GM19025 (cell line): Measurements from ENCODE around the gene RBPJ.
"Not testable (repeated sequence)": the region's sequence is repeated elsewhere in the genome, so short reads cannot be mapped to it uniquely, and the experiment has no call there.

ENCODE experiments used
- ATAC-seq: cut with Tn5 transposase; IDR thresholded peaks from one replicate; pipeline ENCODE4 v1.9.1; 2021; ENCODE audit warnings: mild to moderate bottlenecking, low read depth, moderate library complexity; ENCODE audit not compliant: unreplicated experiment

RBPJ gene

GRCh38 chr4:26331380-26331950 is 10.7 kb downstream of the RBPJ start:
- no peak for ATAC-seq

DNA sequence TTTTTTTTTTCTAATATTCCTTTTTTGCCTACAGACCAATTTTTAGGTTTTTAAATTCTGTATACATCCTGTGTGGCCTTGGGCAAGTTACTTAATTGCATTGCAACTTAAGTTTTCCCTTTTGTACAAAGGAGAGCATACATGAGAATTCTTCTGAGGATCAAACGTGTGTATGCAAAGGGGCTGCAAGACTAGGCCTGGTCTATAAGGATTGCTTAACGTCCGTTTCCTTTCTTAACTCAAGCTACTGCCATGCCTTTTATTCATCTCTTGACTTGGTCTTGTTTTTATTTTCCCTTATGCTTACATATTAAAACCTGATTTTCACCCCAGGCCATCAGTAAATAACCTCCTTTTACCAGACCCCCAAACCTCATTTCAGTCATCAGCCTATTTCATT is 13.6 kb downstream of the RBPJ start:
- ATAC-seq = no peak

DNA sequence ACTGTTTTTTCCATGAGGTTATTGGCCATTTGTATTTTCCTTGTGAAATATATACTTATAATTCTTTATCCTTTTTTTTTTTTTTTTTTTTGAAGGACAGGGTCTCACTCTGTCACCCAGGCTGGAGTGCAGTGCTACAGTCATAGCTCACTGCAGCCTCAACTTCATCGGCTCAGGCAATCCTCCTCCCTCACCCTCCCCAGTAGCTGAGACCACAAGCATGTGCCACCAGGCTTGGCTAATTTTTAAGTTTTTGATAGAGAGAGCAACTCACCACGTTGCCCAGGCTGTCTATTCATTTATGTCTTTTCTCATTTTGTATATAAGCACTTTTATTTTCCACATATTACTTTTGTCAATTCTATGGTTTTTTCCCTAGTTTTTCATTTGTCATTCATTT is 16.8 kb downstream of the RBPJ start:
- no peak for ATAC-seq

DNA sequence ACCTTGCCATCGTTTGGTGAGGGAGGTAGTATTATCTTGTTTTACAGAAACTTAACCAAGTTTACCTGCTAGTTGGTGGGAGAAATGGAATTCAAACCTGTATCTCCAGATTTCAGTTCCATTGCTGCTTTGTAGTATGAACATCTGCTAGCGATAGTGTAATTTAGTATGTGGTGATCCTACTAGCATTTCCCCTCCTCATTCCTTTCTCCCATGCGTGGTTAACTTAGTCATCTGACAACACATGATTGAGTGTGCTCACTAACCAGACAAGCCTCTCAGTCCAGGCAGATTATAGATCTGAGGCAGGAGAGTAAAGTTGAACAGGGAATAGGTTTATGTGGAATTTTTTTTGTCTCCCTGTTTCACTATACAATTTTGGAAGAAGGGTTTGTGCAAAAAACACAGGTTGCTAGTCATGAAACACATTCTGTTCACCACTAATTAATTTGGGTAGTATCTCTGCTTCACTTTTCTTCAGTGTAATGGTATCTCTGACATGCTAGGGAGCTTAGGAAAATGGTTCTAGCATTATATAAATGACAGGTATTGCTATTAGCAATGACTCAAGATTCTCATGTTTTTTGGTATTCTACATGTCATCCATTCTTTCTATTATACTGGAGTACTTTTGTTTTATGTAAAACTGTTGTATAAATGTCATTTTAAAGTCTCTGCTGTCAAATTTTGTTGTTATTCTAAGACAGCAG is 21.7 kb downstream of the RBPJ start:
- no peak for ATAC-seq

DNA sequence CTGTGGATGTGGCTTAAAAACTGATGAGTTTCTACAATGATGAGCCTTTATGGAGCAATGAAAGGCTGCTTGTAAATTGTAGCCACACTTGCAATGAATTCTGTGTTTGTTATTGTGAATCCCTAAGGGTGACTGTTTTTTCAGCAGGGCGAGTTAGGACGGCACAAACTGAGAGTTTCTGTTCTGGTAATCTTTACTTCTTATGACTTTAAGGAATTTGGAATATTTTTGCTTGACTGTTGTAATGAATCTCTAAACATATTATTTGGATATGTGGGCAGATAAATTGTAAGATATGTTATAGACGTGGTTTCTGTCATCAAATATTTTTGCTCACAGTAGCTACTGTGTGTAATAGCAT is 22.2 kb downstream of the RBPJ start:
- ATAC-seq = no peak

DNA sequence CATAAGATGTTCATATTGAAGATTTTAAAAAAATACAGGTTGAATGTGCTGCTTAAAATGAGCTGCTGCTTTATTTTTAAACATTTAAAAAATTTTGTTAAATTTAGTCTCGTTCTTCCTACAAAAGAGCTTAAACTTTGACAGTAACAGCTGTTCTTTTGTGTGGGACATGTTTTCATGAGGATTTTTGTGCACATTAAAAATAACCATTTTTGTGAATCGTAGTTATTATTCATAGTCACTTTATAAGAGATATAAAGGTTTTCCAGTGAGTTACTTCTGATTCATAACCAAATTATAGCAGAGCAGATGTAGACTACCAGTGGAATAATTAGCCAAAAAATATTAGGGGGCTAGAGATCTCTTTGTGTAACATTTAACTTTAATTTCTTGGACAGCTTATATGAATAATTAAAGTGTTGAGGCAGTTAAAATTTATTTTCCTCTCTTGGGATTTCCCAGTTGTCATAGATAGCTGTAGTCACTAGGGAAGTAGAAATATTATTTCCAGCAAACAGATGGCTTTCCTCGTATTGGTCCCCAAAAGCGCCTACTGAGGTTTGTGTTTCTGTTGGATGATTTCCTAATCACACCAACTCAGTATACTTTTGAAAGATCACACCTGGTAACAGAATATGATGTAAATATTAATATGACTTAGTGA is 24.2 kb downstream of the RBPJ start:
- ATAC-seq = no peak

- ATAC-seq = no peak
These were observed 24.7 kb downstream of the RBPJ start for GRCh38 chr4:26345565-26345938.

GRCh38 chr4:26346203-26346620 is 25.4 kb downstream of the RBPJ start:
- ATAC-seq = no peak

DNA sequence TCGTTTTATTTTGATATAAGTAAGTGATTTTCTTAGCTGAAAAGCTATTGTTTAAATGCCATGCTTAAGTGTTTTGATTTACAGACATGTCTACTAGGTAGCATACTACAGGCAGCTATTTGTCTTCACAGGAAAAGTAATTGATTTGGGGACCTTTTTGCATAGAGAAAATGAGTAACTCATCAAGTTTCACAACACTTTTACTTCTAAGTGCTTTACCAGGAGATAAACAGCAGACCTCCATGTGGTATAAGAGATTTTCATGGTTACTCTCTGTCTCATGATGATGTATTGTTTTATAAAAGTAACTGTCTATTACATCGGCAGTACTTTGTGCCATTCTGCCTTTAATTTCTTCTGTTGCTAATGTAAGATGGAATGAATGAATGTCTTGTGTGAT is 28.7 kb downstream of the RBPJ start:
- ATAC-seq = no peak

GRCh38 chr4:26351685-26352084 is 30.9 kb downstream of the RBPJ start:
- no peak for ATAC-seq

DNA sequence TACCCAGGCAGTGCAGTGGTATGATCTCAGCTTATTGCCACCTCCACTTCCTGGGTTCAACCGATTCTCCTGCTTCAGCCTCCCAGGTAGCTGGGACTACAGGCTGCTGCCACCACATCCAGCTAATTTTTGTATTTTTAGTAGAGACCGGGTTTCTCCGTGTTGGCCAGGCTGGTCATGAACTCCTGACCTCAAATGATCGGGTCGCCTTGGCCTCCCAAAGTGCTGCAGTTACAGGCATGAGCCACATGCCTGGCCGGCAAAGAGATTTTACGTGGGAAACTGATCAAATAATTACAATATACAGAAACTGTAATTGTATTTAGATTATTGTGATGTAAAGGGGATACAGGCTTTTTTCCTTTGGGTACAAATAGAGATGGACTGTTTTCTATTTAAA is 33.7 kb downstream of the RBPJ start:
- no peak for ATAC-seq

DNA sequence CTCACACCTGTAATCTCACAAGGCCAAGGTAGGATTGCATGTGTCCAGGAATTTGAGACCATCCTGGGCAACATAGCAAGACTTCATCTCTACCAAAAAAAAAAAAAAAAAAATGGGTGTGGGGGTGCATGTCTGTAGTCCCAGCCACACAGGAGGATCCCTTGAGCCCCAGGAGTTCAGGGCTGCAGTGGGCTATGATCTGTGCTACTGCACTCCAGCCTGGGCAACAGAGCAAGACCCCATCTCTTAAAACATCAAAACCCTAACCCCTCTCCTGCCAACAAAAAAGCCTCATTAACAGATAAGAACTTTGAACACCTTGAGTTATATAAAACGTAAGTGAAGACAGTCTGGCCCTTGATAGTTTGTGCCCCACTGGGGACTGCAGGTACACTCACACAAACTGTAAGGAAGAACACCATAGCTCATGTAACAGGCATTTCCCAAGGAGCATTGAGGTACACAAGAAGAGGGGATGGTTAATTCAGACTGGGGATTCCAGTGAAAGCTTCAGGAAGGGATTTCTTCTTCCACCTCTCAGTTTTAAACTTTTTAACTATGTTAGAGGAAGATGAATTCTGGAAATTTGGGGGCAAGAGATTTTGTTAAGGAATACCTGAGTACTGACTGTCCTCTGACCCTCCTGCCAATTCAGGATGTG is 34.7 kb downstream of the RBPJ start:
- ATAC-seq = no peak

- no peak for ATAC-seq
These were observed 35.3 kb downstream of the RBPJ start for GRCh38 chr4:26356081-26356501.

GRCh38 chr4:26359521-26359920 is 38.7 kb downstream of the RBPJ start:
- ATAC-seq = not testable (repeated sequence)

DNA sequence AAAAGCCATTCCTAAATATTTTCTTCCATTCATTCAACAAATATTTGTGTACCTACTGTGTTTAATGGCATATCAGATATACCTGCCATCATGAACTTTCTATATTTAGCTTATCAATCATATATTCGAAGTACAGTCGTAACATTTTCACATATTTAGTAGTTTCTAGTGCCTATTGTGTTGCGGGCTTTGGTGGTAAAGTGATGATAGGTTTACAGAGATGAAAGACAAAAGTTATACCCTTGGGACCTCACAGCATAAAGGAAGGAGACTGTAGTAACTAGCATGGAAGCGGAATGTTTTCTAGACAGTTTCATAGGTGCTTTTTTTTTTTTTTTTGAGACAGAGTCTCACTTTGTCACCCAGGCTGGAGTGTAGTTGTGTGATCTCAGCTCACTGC is 39.5 kb downstream of the RBPJ start:
- no peak for ATAC-seq

GRCh38 chr4:26360864-26361263 is 40.0 kb downstream of the RBPJ start:
- ATAC-seq = no peak

DNA sequence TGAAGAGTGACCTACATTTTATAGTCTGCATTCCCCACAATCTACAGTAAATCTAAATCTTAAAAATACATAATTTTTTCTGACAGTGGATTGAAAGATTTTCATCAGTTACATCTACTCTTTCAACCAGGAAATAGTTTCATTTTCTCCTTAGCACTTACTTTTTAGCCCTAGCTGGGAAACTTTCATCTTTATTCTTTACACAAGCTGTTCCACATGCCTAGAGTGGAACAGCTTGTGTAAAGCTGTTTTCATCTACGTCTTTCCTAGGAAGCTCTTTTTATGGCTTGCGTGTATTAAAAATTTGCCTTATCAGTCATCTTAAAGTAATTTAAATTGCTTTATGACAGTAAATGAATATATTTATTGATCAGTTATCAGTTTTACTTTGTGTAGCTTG is 40.5 kb downstream of the RBPJ start:
- ATAC-seq = no peak

DNA sequence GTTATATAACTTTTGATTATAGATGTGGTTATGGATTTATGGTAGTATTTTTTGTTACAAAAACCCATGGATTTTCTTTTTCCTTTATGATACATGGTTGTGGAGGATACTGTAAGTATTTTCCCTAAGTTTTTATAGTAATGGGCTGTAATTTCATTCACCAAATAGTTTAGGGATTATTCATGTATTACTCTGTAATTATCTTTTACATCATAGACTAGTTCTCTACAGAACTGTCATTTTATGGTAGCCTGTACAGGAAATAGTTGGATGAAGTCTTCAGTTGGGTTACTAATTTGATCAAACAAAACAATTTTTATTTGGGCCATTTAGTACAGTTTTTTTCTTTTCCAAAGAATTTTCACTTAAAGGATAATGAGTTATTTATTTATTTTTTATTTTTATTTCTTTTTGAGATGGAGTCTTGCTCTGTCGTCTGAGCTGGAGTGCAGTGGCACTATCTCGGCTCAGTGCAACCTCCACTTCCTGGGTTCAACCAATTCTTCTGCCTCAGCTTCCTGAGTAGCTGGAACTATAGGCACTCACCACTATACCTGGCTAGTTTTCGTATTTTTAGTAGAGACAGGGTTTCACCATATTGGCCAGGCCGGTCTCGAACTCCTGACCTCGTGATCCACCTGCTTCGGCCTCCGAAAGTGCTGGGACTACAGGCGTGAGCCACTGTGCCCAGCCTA is 42.1 kb downstream of the RBPJ start:
- ATAC-seq = no peak

GRCh38 chr4:26365537-26366150 is 44.8 kb downstream of the RBPJ start:
- ATAC-seq = no peak

DNA sequence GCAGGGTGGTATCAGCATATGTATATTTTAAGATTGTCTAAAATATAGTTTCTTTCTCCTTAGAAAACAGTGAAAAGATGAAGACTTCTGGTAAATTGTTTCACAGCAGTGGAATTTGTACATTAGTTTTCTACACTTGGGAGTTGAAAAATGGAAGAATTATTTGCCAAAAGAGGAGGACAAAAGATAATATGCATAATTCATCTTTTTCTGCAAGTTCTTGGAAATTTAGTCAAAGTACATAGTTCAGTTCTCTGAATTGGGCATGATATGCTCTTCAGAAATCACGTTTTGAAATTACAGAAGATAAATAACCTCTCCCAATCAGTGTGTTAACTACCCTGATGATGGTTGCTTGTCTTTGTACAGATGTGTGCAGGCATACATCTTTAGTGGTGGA is 47.0 kb downstream of the RBPJ start:
- no peak for ATAC-seq

- no peak for ATAC-seq
These were observed 47.9 kb downstream of the RBPJ start for GRCh38 chr4:26368685-26369084.
